Measurements from ENCODE around the gene BBLN. TPM values are rescaled to one million over a fixed set of nuclear protein-coding genes. Genes with fewer than 3 reads are reported as not detected.

BBLN gene
- total RNA-seq, 1 experiment from 2014 or later: 74.9 TPM

- WGBS (ENCODE audit: extremely low coverage, insufficient read length, low lambda C conversion rate): no CpG with 5 or more reads among the region's 5 CpGs
- no peak overlapping the region for H4K91ac ChIP-seq (ENCODE audit: insufficient read length, low read depth, low read length)
- H3K14ac ChIP-seq (ENCODE audit: insufficient read depth, low read length): no peak overlapping the region
- H3K27ac ChIP-seq (ENCODE audit: insufficient read length, low read depth, low read length): no peak overlapping the region
- H2AK5ac ChIP-seq (ENCODE audit: insufficient read length, low read length): no peak overlapping the region
- H3K9ac ChIP-seq (ENCODE audit: extremely low read depth, insufficient read length, low read length): no peak overlapping the region
- H3T11ph ChIP-seq (ENCODE audit: low read length): no peak overlapping the region
- H2BK5ac ChIP-seq (ENCODE audit: insufficient read length, low read length): no peak overlapping the region
- no peaks in the 10 kb centered on the region for H4K20me1 ChIP-seq (ENCODE audit: control insufficient read depth, insufficient read depth, insufficient read length)
- H3K9me3 ChIP-seq (ENCODE audit: control insufficient read depth, low read depth, low read length): no peaks in the 10 kb centered on the region
- Mint-ChIP-seq H3K9me3 (no peaks in the 10 kb centered on the region), H3K36me3 (ENCODE audit: insufficient read depth in 1 of 3, low read depth in 3 of 3) (no peaks in the 10 kb centered on the region), H3K27ac (no peak overlapping the region; a peak in 1 of 7 replicates), H3K27me3 (ENCODE audit: low read depth) (peaks cover 10% of the 10 kb centered on the region), H3K4me3 (no peak overlapping the region), H3K4me1 (peaks cover 11 to 18% of the 10 kb centered on the region in 2 experiments)
- H3K4ac ChIP-seq (ENCODE audit: low read depth, low read length): no peak overlapping the region
- H3K18ac ChIP-seq (ENCODE audit: insufficient read length, low read depth, low read length): no peak overlapping the region
- no peak overlapping the region for H2BK15ac ChIP-seq (ENCODE audit: low read depth, low read length)
- no peak overlapping the region for H2BK120ac ChIP-seq (ENCODE audit: low read depth, low read length, poor library complexity, severe bottlenecking)
- no peak overlapping the region for H3K23ac ChIP-seq (ENCODE audit: insufficient read length, low read depth, low read length)
- H3K4me1 ChIP-seq (ENCODE audit: insufficient read depth, low read length): no peaks in the 10 kb centered on the region
- no peak overlapping the region for H2BK20ac ChIP-seq (ENCODE audit: low read depth, low read length, poor library complexity, severe bottlenecking)
- H3K23me2 ChIP-seq (ENCODE audit: insufficient read length, low read depth, low read length, poor library complexity, severe bottlenecking): no peaks in the 10 kb centered on the region
- H3K4me2 ChIP-seq (ENCODE audit: insufficient read depth, insufficient read length, low read length): no peak overlapping the region
- DNase-seq: no peak
- TF ChIP-seq CTCF (conservative IDR thresholded peaks at IDR 0.05): no peak
- no peaks in the 10 kb centered on the region for H3K79me2 ChIP-seq (ENCODE audit: insufficient read depth, low read length)
- no peaks in the 10 kb centered on the region for H3K79me1 ChIP-seq (ENCODE audit: insufficient read depth, low read depth, low read length, poor library complexity, severe bottlenecking)
- no peak overlapping the region for H4K5ac ChIP-seq (ENCODE audit: insufficient read length, low read depth, low read length)
- H3K27me3 ChIP-seq (ENCODE audit: insufficient read depth, low read length): no peaks in the 10 kb centered on the region
- H2AFZ ChIP-seq (ENCODE audit: low read length): no peak overlapping the region
- no peak overlapping the region for H2BK12ac ChIP-seq (ENCODE audit: insufficient read length, low read depth, low read length)
- no peak overlapping the region for H3K56ac ChIP-seq (ENCODE audit: insufficient read length, low read depth, low read length)
- H4K8ac ChIP-seq (replicated peaks; ENCODE audit: insufficient read length, low read depth, low read length): no peak overlapping the region
These were observed 11.5 kb upstream of the BBLN start for GRCh38 chr9:128148509-128149000.
